HUDEP-2 (cell line): Measurements from ENCODE around the gene HSPE1.
"Not testable (repeated sequence)": the region's sequence is repeated elsewhere in the genome, so short reads cannot be mapped to it uniquely, and the experiment has no call there.

ENCODE experiments used
- DNase-seq, 76 experiments: peaks; one replicate each; lab custom pipeline; 2025; ENCODE audit not compliant: unreplicated experiment in 76 of 76; lab: John Stamatoyannopoulos, UW

Gene HSPE1

GRCh38 chr2:197499594-197500502 is at the start of gene HSPE1, which contains the start of gene HSPD1:
Gene HSPE1 (plus strand): TSS chr2:197500379. CDS start chr2:197500437, 58 bp downstream.
Gene HSPD1 (minus strand): TSS chr2:197499840. CDS start chr2:197498848, 992 bp downstream.
- DNase-seq = peak in 75 of 76 experiments; percentile 65 to 99 (median 97)

- DNase-seq = no peak
Observed at GRCh38 chr2:197450465-197450864, 49.7 kb upstream of the HSPE1 start.

GRCh38 chr2:197450935-197451358 is 49.2 kb upstream of the HSPE1 start:
- DNase-seq = not testable (repeated sequence)

GRCh38 chr2:197452754-197453122 is 47.4 kb upstream of the HSPE1 start:
- no peak for DNase-seq

- peak; percentile 87 to 99 (median 98) for DNase-seq
Observed at GRCh38 chr2:197453123-197453913, 46.9 kb upstream of the HSPE1 start, which contains the start of gene COQ10B. Gene COQ10B (plus strand): TSS chr2:197453552. CDS start chr2:197453561, 9 bp downstream.

- peak in 44 of 76 experiments; percentile 37 to 78 (median 58) for DNase-seq
Observed at GRCh38 chr2:197453914-197454398, 46.2 kb upstream of the HSPE1 start.

GRCh38 chr2:197454923-197455322 is 45.3 kb upstream of the HSPE1 start:
- no peak for DNase-seq

- no peak for DNase-seq
Observed at GRCh38 chr2:197455428-197455827, 44.8 kb upstream of the HSPE1 start.

- DNase-seq = peak in 6 of 76 experiments; percentile 5 to 41 (median 14)
Observed at GRCh38 chr2:197460649-197461048, 39.5 kb upstream of the HSPE1 start.

GRCh38 chr2:197461057-197461456 is 39.1 kb upstream of the HSPE1 start:
- peak in 9 of 76 experiments; percentile 7 to 31 (median 17) for DNase-seq

- no peak for DNase-seq
Observed at GRCh38 chr2:197464175-197464574, 36.0 kb upstream of the HSPE1 start.

GRCh38 chr2:197472166-197472565 is 28.0 kb upstream of the HSPE1 start:
- no peak for DNase-seq

- peak in 43 of 76 experiments; percentile 4 to 64 (median 31) for DNase-seq
Observed at GRCh38 chr2:197477797-197478196, 22.4 kb upstream of the HSPE1 start.

GRCh38 chr2:197480165-197481036 is 19.8 kb upstream of the HSPE1 start:
- no peak for DNase-seq

GRCh38 chr2:197484248-197484647 is 15.9 kb upstream of the HSPE1 start:
- not testable (repeated sequence) for DNase-seq

- no peak for DNase-seq
Observed at GRCh38 chr2:197486175-197486574, 14.0 kb upstream of the HSPE1 start.

GRCh38 chr2:197487385-197487784 is 12.8 kb upstream of the HSPE1 start:
- DNase-seq = no peak

GRCh38 chr2:197495433-197496134 is 4.6 kb upstream of the HSPE1 start:
- no peak for DNase-seq

- no peak for DNase-seq
Observed at GRCh38 chr2:197496695-197497094, 3.5 kb upstream of the HSPE1 start.
